A549 treated with Hydrocortisone at 1 μM for 4 hours (cell line): ENCODE measurements around the gene CFAP20DC. TPM values are rescaled to one million over a fixed set of nuclear protein-coding genes. Genes with fewer than 3 reads are reported as not detected.

ENCODE experiments used
- total RNA-seq: library from RNA; stranded (reverse); fragments of 200-300 nt; extraction: Qiagen RNA extraction; gene quantifications from 5 replicates; pipeline ENCODE4 v1.2.3, GENCODE V29; 2022

The CFAP20DC gene
- total RNA-seq: 2.1 to 2.7 TPM (median 2.2 TPM) in 5 replicates

GRCh38 chr3:59049671-59050331, at the start of gene CFAP20DC:
TSS of gene CFAP20DC (minus strand) at chr3:59050025. CDS start at chr3:59049631, 394 bp downstream.

